Liver (tissue), 9 donors: ENCODE measurements around the gene SREBF2. TPM values are rescaled to one million over a fixed set of nuclear protein-coding genes. Genes with fewer than 3 reads are reported as not detected.

Experiments used
- DNase-seq: peaks from one replicate; pipeline ENCODE4 v3.0.0-alpha.2; 2017; ENCODE audit warnings: low spot score
- H3K27ac ChIP-seq, 2 donors: one replicate each; pipeline ENCODE4 v1.7.0; 2013; ENCODE audit warnings: inconsistent platforms in 2 of 2, low read length in 2 of 2, control low read depth in 1 of 2, low read depth in 1 of 2, mild to moderate bottlenecking in 1 of 2
- H3K27me3 ChIP-seq, 4 donors: one replicate each; pipeline versions ENCODE4 v1.6.1 to v1.7.0; 2013; ENCODE audit warnings: low read length in 3 of 4, inconsistent platforms in 1 of 4, mild to moderate bottlenecking in 1 of 4, moderate library complexity in 1 of 4; ENCODE audit not compliant: control insufficient read depth in 4 of 4, insufficient read depth in 4 of 4
- H3K36me3 ChIP-seq, 4 donors: one replicate each; pipeline versions ENCODE4 v1.6.1 to v1.7.0; 2013; ENCODE audit warnings: low read length in 3 of 4, mild to moderate bottlenecking in 3 of 4, low read depth in 1 of 4, moderate library complexity in 1 of 4; ENCODE audit not compliant: control insufficient read depth in 4 of 4, insufficient read depth in 3 of 4
- H3K4me1 ChIP-seq, 4 donors: one replicate each; pipeline versions ENCODE4 v1.6.1 to v1.7.0; 2013; ENCODE audit warnings: low read length in 3 of 4, mild to moderate bottlenecking in 3 of 4, moderate library complexity in 1 of 4; ENCODE audit not compliant: control insufficient read depth in 4 of 4, insufficient read depth in 4 of 4
- H3K4me3 ChIP-seq, 3 donors: one replicate each; pipeline versions ENCODE4 v1.6.1 to v1.7.0; 2013; ENCODE audit warnings: low read length in 3 of 3, control low read depth in 1 of 3, low read depth in 1 of 3, mild to moderate bottlenecking in 1 of 3
- H3K9ac ChIP-seq, 2 donors: one replicate each; pipeline ENCODE4 v1.7.0; 2013; ENCODE audit warnings: low read length in 2 of 2, mild to moderate bottlenecking in 2 of 2, moderate library complexity in 2 of 2, control low read depth in 1 of 2, low read depth in 1 of 2
- H3K9me3 ChIP-seq, 4 donors: one replicate each; pipeline versions ENCODE4 v1.6.1 to v1.7.0; 2013; ENCODE audit warnings: low read length in 3 of 4; ENCODE audit not compliant: control insufficient read depth in 4 of 4
- ATF3 ChIP-seq: IDR thresholded peaks from 2 replicates; pipeline ENCODE4 v1.6.1; 2016; ENCODE audit warnings: antibody characterized with exemption
- CTCF ChIP-seq: fragments of 150-350 bp; IDR thresholded peaks from 2 replicates; pipeline ENCODE4 v1.5.1; 2017; ENCODE audit warnings: improper control_type of control experiment, low read depth, low read length; ENCODE audit not compliant: missing input control
- EGR1 ChIP-seq, 2 donors: IDR thresholded peaks; 2 replicates each; pipeline ENCODE4 v1.6.1; 2016 to 2018; ENCODE audit warnings: antibody characterized with exemption in 2 of 2, low read depth in 2 of 2
- FOXA1 ChIP-seq: IDR thresholded peaks from 2 replicates; pipeline ENCODE4 v1.6.1; 2016; ENCODE audit warnings: antibody characterized with exemption
- FOXA2 ChIP-seq: IDR thresholded peaks from 2 replicates; pipeline ENCODE4 v1.6.1; 2016; ENCODE audit warnings: antibody characterized with exemption
- GABPA ChIP-seq, 2 donors: IDR thresholded peaks in 1 of 2; conservative IDR thresholded peaks in 1 of 2; 2 replicates each; pipeline ENCODE4 v1.6.1; 2016; ENCODE audit warnings: antibody characterized with exemption in 2 of 2, mild to moderate bottlenecking in 1 of 2, moderate library complexity in 1 of 2
- HNF4A ChIP-seq, 2 donors: conservative IDR thresholded peaks; 2 replicates each; pipeline ENCODE4 v1.6.1; 2016; ENCODE audit warnings: antibody characterized with exemption in 2 of 2, mild to moderate bottlenecking in 2 of 2
- HNF4G ChIP-seq: IDR thresholded peaks from 2 replicates; pipeline ENCODE4 v1.6.1; 2016; ENCODE audit warnings: antibody characterized with exemption
- JUND ChIP-seq, 2 donors: IDR thresholded peaks; 2 replicates each; pipeline ENCODE4 v1.6.1; 2016; ENCODE audit warnings: antibody characterized with exemption in 2 of 2
- MAX ChIP-seq: IDR thresholded peaks from 2 replicates; pipeline ENCODE4 v1.6.1; 2016; ENCODE audit warnings: antibody characterized with exemption
- NR2F2 ChIP-seq: IDR thresholded peaks from 2 replicates; pipeline ENCODE4 v1.6.1; 2016; ENCODE audit warnings: antibody characterized with exemption
- RAD21 ChIP-seq, 2 donors: IDR thresholded peaks; 2 replicates each; pipeline ENCODE4 v1.6.1; 2016; ENCODE audit warnings: antibody characterized with exemption in 2 of 2, mild to moderate bottlenecking in 2 of 2
- RXRA ChIP-seq, 2 donors: IDR thresholded peaks; 2 replicates each; pipeline ENCODE4 v1.6.1; 2017 to 2018; ENCODE audit warnings: antibody characterized with exemption in 2 of 2, mild to moderate bottlenecking in 1 of 2
- SP1 ChIP-seq: IDR thresholded peaks from 2 replicates; pipeline ENCODE4 v1.6.1; 2018; ENCODE audit warnings: antibody characterized with exemption, mild to moderate bottlenecking
- TAF1 ChIP-seq: conservative IDR thresholded peaks from 2 replicates; pipeline ENCODE4 v1.6.1; 2016; ENCODE audit warnings: antibody characterized with exemption, mild to moderate bottlenecking
- YY1 ChIP-seq: IDR thresholded peaks from 2 replicates; pipeline ENCODE4 v1.6.1; 2016; ENCODE audit warnings: antibody characterized with exemption, mild to moderate bottlenecking
- ZBTB33 ChIP-seq: IDR thresholded peaks from 2 replicates; pipeline ENCODE4 v1.6.1; 2016; ENCODE audit warnings: antibody characterized with exemption
- WGBS: extraction: QIAGEN DNeasy Blood & Tissue Kit; methylation state at CpG from one replicate; pipeline ENCODE4 v1.1.7; 2013; 5-methylcytosine and 5-hydroxymethylcytosine counted together
- polyA plus RNA-seq, 2 donors: library from polyadenylated mRNA; stranded (reverse) in 1 of 2; unstranded in 1 of 2; fragments of 200-250 nt in 1 of 2; fragments of >200 nt in 1 of 2; fragmentation: Nextera tagmentation in 1 of 2; extraction: Ambion mirVana in 1 of 2; gene quantifications; one replicate each; pipeline versions ENCODE4 v1.2.1 to v1.2.3, GENCODE V29; 2013 to 2015
- total RNA-seq, 2 donors: library from RNA; depleted of rRNA; stranded (reverse); fragments of >200 nt; gene quantifications; one replicate each; pipeline ENCODE4 v1.2.3, GENCODE V29; 2014
- TF ChIP-seq, protein P1 (sequence below): IDR thresholded peaks from 2 replicates; pipeline ENCODE4 v1.6.1; 2016; ENCODE audit warnings: antibody characterized with exemption, mild to moderate bottlenecking
- donor health status: healthy.
- donor health status: healthy.
- donor health status: healthy.
- donor health status: healthy.
- donor health status: healthy.

SREBF2 gene
- total and polyA plus RNA-seq, 4 donors: 18.3 to 69.6 (median 57.3) TPM

DNA sequence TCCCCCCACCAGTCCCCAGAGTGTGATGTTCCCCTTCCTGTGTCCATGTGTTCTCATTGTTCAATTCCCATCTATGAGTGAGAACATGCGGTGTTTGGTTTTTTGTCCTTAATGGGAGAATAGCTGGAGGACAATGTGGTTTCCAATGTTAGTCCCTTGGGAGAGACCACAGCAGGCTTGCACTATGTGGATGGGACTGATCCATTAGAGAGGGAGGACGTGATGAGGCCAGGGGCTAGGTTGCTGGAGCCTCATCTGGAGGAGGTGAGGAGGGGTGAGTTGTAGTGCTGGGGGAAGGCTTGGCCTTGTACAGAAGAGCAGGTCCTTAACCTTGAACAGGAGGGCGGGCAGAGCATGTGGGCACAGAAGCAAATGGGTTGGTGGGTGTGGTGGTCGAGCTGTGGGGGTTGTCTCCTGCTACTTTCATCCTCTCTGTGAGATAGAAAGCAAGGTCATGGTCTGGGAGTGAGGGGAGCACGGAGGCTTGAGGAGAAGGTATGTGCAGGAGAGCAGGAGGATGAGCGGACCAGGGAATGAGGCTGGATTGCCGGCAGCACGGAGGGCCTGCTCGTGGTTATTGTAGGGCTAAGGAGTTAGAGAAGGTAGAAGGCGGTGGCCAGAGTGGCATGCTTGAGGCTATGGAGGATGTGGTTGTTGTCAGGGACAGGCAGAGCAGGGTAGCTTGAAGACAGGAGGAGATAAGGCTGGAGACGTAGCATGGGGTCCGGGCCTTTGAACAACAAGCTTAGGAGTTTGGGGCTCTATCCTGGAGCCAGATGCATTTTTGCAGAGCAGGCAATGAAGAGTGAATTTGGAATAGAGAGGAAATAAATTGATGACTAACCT lies 11.2 kb upstream of the SREBF2 start:
- DNase-seq: no peak

More for the DNA sequence above, 11.2 kb upstream of the SREBF2 start:
- WGBS: 92% methylated on average over 12 of the region's 12 CpGs
- Histone ChIP-seq H3K4me1 (no peaks in the 10 kb centered on the region), H3K9me3 (no peaks in the 10 kb centered on the region), H3K27me3 (no peaks in the 10 kb centered on the region), H3K9ac (no peak overlapping the region), H3K4me3 (no peak overlapping the region), H3K36me3 (peaks cover 0 to 4% (median 2%) of the 10 kb centered on the region in 4 donors), H3K27ac (no peak overlapping the region)
- TF ChIP-seq HNF4G (no peak), TAF1 (no peak), FOXA2 (no peak), SP1 (no peak), ATF3 (no peak), ZBTB33 (no peak), NR2F2 (no peak), HNF4A (conservative IDR thresholded peaks at IDR 0.05) (no peak), GABPA (IDR thresholded peaks at IDR 0.05 in 1 of 2, conservative IDR thresholded peaks at IDR 0.05 in 1 of 2) (no peak), FOXA1 (no peak), YY1 (no peak), CTCF (no peak), JUND (IDR thresholded peaks at IDR 0.05) (no peak), RXRA (IDR thresholded peaks at IDR 0.05) (no peak), MAX (no peak), EGR1 (IDR thresholded peaks at IDR 0.05; ENCODE audit: low read depth in 2 of 2) (no peak), RAD21 (IDR thresholded peaks at IDR 0.05) (no peak)
- TF ChIP-seq, protein P1, sequence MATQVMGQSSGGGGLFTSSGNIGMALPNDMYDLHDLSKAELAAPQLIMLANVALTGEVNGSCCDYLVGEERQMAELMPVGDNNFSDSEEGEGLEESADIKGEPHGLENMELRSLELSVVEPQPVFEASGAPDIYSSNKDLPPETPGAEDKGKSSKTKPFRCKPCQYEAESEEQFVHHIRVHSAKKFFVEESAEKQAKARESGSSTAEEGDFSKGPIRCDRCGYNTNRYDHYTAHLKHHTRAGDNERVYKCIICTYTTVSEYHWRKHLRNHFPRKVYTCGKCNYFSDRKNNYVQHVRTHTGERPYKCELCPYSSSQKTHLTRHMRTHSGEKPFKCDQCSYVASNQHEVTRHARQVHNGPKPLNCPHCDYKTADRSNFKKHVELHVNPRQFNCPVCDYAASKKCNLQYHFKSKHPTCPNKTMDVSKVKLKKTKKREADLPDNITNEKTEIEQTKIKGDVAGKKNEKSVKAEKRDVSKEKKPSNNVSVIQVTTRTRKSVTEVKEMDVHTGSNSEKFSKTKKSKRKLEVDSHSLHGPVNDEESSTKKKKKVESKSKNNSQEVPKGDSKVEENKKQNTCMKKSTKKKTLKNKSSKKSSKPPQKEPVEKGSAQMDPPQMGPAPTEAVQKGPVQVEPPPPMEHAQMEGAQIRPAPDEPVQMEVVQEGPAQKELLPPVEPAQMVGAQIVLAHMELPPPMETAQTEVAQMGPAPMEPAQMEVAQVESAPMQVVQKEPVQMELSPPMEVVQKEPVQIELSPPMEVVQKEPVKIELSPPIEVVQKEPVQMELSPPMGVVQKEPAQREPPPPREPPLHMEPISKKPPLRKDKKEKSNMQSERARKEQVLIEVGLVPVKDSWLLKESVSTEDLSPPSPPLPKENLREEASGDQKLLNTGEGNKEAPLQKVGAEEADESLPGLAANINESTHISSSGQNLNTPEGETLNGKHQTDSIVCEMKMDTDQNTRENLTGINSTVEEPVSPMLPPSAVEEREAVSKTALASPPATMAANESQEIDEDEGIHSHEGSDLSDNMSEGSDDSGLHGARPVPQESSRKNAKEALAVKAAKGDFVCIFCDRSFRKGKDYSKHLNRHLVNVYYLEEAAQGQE: no peak
